Glutamatergic neuron (in vitro differentiated cells): ENCODE results near the gene ADCK2. TPM values are rescaled to one million over a fixed set of nuclear protein-coding genes. Genes with fewer than 3 reads are reported as not detected.
A peak's percentile ranks its signal among the peaks of the same experiment; 100 is the strongest.
"Not testable (repeated sequence)": the region's sequence is repeated elsewhere in the genome, so short reads cannot be mapped to it uniquely, and the experiment has no call there.

Source experiments
- DNase-seq: peaks from one replicate; pipeline ENCODE4 v3.0.0; 2022
- H3K27ac Mint-ChIP-seq: one replicate; pipeline ENCODE4 v1.8.0; 2020; ENCODE audit warnings: mild to moderate bottlenecking, mixed read lengths, inconsistent platforms; ENCODE audit not compliant: unreplicated experiment
- H3K27me3 Mint-ChIP-seq: one replicate; pipeline ENCODE4 v1.8.0; 2020; ENCODE audit warnings: mild to moderate bottlenecking, moderate library complexity, mixed read lengths, inconsistent platforms; ENCODE audit not compliant: unreplicated experiment
- H3K36me3 Mint-ChIP-seq: one replicate; pipeline ENCODE4 v1.8.0; 2020; ENCODE audit warnings: mild to moderate bottlenecking, mixed read lengths, inconsistent platforms; ENCODE audit not compliant: unreplicated experiment
- H3K4me1 Mint-ChIP-seq: one replicate; pipeline ENCODE4 v1.8.0; 2020; ENCODE audit warnings: mild to moderate bottlenecking, low read depth, mixed read lengths, inconsistent platforms; ENCODE audit not compliant: unreplicated experiment
- H3K4me3 Mint-ChIP-seq: one replicate; pipeline ENCODE4 v1.8.0; 2020; ENCODE audit warnings: mild to moderate bottlenecking, mixed read lengths, inconsistent platforms; ENCODE audit not compliant: unreplicated experiment
- H3K9me3 Mint-ChIP-seq: one replicate; pipeline ENCODE4 v1.8.0; 2020; ENCODE audit warnings: mild to moderate bottlenecking, moderate library complexity, mixed read lengths, inconsistent platforms; ENCODE audit not compliant: unreplicated experiment
- total RNA-seq: library from RNA; stranded (reverse); fragmentation: NEBNext Ultra II Directional; extraction: Animal tissue kit (Norgen Biotek cat#: 25700); gene quantifications from one replicate; pipeline ENCODE4 v1.2.1, GENCODE V29; 2021; ENCODE audit not compliant: unreplicated experiment
- TF ChIP-seq, protein P1 (sequence below): fragments of 200-600 bp; sonication (generic); IDR thresholded peaks from one replicate; pipeline ENCODE4 v1.5.0; 2021; ENCODE audit not compliant: partially characterized antibody, unreplicated experiment

Gene ADCK2
- total RNA-seq, 1 donor from 2014 or later = 9.1 TPM

DNA sequence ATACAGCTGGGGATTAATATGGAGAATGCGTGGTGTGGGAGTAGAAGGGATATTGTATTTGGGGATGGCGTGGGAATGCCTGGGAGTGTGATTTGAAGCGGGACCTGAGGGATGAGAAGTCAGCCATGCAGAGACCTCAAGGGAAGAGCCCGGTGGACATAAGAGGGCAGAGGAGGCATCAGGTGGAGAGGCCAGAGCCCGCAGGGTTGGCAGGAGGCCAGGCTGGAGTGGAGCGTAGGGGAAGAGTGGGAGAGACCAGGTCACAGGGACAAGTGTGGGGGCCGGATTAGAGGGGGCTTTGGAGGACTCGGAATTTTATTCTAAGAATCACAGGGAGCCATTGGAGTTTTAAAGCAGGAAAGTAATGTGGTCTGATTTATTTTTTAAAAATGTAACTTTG is 25.7 kb downstream of the ADCK2 start:
- H3K4me1 Mint-ChIP-seq = peaks cover 18% of the 10 kb centered on the region
- peak overlapping the region; percentile 56 for H3K27ac Mint-ChIP-seq
- H3K27me3 Mint-ChIP-seq = peaks cover 14% of the 10 kb centered on the region
- no peaks in the 10 kb centered on the region for H3K36me3 Mint-ChIP-seq
- H3K4me3 Mint-ChIP-seq = peak overlapping the region; percentile 96
- H3K9me3 Mint-ChIP-seq = peaks cover 17% of the 10 kb centered on the region
- DNase-seq = no peak
- TF ChIP-seq, protein P1, sequence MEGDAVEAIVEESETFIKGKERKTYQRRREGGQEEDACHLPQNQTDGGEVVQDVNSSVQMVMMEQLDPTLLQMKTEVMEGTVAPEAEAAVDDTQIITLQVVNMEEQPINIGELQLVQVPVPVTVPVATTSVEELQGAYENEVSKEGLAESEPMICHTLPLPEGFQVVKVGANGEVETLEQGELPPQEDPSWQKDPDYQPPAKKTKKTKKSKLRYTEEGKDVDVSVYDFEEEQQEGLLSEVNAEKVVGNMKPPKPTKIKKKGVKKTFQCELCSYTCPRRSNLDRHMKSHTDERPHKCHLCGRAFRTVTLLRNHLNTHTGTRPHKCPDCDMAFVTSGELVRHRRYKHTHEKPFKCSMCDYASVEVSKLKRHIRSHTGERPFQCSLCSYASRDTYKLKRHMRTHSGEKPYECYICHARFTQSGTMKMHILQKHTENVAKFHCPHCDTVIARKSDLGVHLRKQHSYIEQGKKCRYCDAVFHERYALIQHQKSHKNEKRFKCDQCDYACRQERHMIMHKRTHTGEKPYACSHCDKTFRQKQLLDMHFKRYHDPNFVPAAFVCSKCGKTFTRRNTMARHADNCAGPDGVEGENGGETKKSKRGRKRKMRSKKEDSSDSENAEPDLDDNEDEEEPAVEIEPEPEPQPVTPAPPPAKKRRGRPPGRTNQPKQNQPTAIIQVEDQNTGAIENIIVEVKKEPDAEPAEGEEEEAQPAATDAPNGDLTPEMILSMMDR = no peak

DNA sequence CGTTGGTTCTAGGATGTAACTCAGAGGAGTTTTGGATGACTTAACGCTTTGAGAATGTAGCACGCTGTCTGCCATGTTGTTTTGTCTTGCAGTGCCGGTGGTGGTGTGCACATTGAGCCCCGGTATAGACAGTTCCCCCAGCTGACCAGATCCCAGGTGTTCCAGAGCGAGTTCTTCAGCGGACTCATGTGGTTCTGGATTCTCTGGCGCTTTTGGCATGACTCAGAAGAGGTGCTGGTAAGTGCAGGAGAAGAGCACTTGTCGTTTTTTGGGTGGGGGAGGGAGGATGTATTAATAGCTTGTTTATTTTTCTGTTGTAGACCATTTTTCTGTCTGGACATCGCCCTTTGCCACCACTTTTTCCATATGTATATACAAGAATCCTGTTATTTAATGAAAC is 30.0 kb downstream of the ADCK2 start:
- Mint-ChIP-seq H3K4me1 (peaks cover 11% of the 10 kb centered on the region), H3K27ac (no peak overlapping the region), H3K4me3 (no peak overlapping the region), H3K9me3 (peaks cover 5% of the 10 kb centered on the region), H3K27me3 (no peaks in the 10 kb centered on the region), H3K36me3 (no peaks in the 10 kb centered on the region)
- DNase-seq = no peak
- TF ChIP-seq, protein P1 = no peak

DNA sequence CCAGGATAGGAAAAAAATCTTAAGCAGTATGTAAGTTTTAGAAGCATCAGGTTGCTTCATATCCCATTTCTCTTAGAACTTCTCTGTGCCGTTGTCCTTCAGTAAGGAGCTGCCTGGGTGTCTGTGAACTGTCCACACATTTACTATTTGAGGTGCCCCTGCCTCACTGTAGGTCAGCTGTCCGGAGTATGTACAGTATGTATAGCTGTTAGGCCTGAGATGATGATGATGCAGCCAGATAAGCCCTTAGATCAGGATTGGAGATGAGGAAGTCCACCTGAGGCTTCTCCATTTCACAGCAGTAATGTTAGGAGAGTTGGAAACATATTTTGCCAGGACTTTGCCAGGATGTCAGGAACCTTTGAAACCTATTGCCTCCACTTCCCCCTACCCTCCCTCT is 31.5 kb downstream of the ADCK2 start:
- H3K27ac Mint-ChIP-seq = no peak overlapping the region
- no peaks in the 10 kb centered on the region for H3K27me3 Mint-ChIP-seq
- no peaks in the 10 kb centered on the region for H3K36me3 Mint-ChIP-seq
- peaks cover under 1% of the 10 kb centered on the region for H3K9me3 Mint-ChIP-seq
- TF ChIP-seq, protein P1 = no peak
- no peak for DNase-seq
- H3K4me1 Mint-ChIP-seq = peaks cover 4% of the 10 kb centered on the region
- H3K4me3 Mint-ChIP-seq = no peak overlapping the region

DNA sequence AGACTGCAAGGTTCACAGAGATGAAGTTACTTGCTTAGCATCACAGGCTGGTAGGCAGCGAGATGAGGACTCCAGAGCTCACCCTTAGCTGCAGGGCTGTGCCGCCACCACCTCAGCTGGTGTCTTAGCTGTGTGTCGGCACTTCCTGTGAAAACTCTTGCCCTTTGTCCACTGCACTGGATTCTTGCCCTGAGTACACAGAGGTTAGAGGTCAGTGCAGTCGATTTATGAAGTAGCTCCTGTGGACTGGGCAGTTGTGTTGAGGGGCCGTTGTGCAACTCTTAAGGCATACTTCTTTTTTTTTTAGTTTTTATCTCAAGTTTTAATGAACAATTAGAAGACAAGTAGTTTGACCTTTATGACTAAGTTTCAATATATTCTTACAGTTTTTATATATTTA is 34.4 kb downstream of the ADCK2 start:
- H3K27me3 Mint-ChIP-seq = no peaks in the 10 kb centered on the region
- H3K9me3 Mint-ChIP-seq = no peaks in the 10 kb centered on the region
- DNase-seq = no peak
- peaks cover 4% of the 10 kb centered on the region for H3K4me1 Mint-ChIP-seq
- H3K36me3 Mint-ChIP-seq = peaks cover 6% of the 10 kb centered on the region
- TF ChIP-seq, protein P1 = no peak
- H3K27ac Mint-ChIP-seq = no peak overlapping the region
- no peak overlapping the region for H3K4me3 Mint-ChIP-seq

DNA sequence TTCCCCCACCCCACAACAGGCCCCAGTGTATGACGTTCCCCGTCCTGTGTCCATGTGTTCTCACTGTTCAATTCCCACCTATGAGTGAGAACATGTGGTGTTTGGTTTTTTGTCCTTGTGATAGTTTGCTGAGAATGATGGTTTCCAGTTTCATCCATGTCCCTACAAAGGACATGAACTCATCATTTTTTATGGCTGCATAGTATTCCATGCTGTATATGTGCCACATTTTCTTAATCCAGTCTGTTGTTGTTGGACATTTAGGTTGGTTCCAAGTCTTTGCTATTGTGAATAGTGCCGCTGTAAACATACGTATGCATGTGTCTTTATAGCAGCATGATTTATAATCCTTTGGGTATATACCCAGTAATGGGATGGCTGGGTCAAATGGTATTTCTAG is 36.0 kb downstream of the ADCK2 start:
- not testable (repeated sequence) for H3K4me1 Mint-ChIP-seq, H3K27me3 Mint-ChIP-seq, H3K4me3 Mint-ChIP-seq, H3K9me3 Mint-ChIP-seq, H3K27ac Mint-ChIP-seq, DNase-seq
- peaks cover 12% of the 10 kb centered on the region for H3K36me3 Mint-ChIP-seq

DNA sequence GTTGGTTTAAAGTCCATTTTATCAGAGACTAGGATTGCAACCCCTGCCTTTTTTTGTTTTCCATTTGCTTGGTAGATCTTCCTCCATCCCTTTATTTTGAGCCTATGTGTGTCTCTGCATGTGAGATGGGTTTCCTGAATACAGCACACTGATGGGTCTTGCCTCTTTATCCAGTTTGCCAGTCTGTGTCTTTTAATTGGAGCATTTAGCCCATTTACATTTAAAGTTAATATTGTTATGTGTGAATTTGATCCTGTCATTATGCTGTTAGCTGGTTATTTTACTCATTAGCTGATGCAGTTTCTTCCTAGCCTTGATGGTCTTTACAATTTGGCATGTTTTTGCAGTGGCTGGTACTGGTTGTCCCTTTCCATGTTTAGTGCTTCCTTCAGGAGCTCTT is 39.6 kb downstream of the ADCK2 start:
- not testable (repeated sequence) for H3K4me1 Mint-ChIP-seq, H3K27ac Mint-ChIP-seq, H3K4me3 Mint-ChIP-seq, H3K9me3 Mint-ChIP-seq, H3K27me3 Mint-ChIP-seq, DNase-seq
- H3K36me3 Mint-ChIP-seq = peaks cover 27% of the 10 kb centered on the region
